Measurements from ENCODE around the gene MT3. TPM values are rescaled to one million over a fixed set of nuclear protein-coding genes. Genes with fewer than 3 reads are reported as not detected.
A peak's percentile ranks its signal among the peaks of the same experiment; 100 is the strongest.

The MT3 gene
- total RNA-seq, 4 donors from 2014 or later: 4.2 TPM; not detected in 3

- TF ChIP-seq POLR2A (IDR thresholded peaks at IDR 0.05) (no peak), CTCF (IDR thresholded peaks at IDR 0.05) (peak; percentile 24 to 65 (median 37))
- Histone ChIP-seq H3K9me3 (no peaks in the 10 kb centered on the region), H3K4me3 (no peak overlapping the region), H3K27ac (no peak overlapping the region), H3K4me1 (peaks cover 0 to 12% (median 3%) of the 10 kb centered on the region in 4 donors), H3K36me3 (no peaks in the 10 kb centered on the region), H3K27me3 (no peaks in the 10 kb centered on the region)
- WGBS, 2 donors (ENCODE audit: low coverage in 1 of 2): 54% methylated on average over 4 of the region's 4 CpGs; no CpG with 5 or more reads in 1 of the 2 donors
- in situ Hi-C loops (cut with MboI; ENCODE audit: low pct_ligation_motif_present in 1 of 4, low pct_unique_long_range_greater_than_20kb in 1 of 4, low sequenced_read_pairs in 3 of 4) (no loop called here), intact Hi-C loops (cut with DNase I; ENCODE audit: low total_unique reads) (no loop called here)
- peak; percentile 54 for DNase-seq
Measured at GRCh38 chr16:56603589-56603988, 14.3 kb downstream of the MT3 start.

GRCh38 chr16:56604966-56605365 lies 15.6 kb downstream of the MT3 start:
- Histone ChIP-seq H3K36me3 (no peaks in the 10 kb centered on the region), H3K9me3 (no peaks in the 10 kb centered on the region), H3K27me3 (no peaks in the 10 kb centered on the region), H3K4me3 (no peak overlapping the region), H3K27ac (peak overlapping the region in 1 of 4 donors; percentile 87), H3K4me1 (peaks cover under 1 to 18% (median 10%) of the 10 kb centered on the region in 4 donors)
- no peak for DNase-seq
- in situ Hi-C loops (cut with MboI; ENCODE audit: low pct_ligation_motif_present in 1 of 4, low pct_unique_long_range_greater_than_20kb in 1 of 4, low sequenced_read_pairs in 3 of 4) (no loop called here), intact Hi-C loops (cut with DNase I; ENCODE audit: low total_unique reads) (loop anchor here (5.0 kb wide), 1 partner anchor 77 kb away; the partner anchor contains the start of gene MT1X)
- TF ChIP-seq EP300 (IDR thresholded peaks at IDR 0.05; ENCODE audit: low read depth) (no peak), CTCF (IDR thresholded peaks at IDR 0.05) (no peak), POLR2AphosphoS5 (IDR thresholded peaks at IDR 0.05) (no peak), POLR2A (IDR thresholded peaks at IDR 0.05) (no peak)
- WGBS, 2 donors (ENCODE audit: low coverage in 1 of 2): 83 to 90% methylated on average over 1 to 4 of the region's 4 CpGs

GRCh38 chr16:56605475-56605874 lies 16.1 kb downstream of the MT3 start:
- H3K4me3 ChIP-seq: no peak overlapping the region
- WGBS, 2 donors (ENCODE audit: low coverage in 1 of 2): 67 to 79% methylated on average over 1 of the region's 1 CpG
- no peaks in the 10 kb centered on the region for H3K36me3 ChIP-seq
- no peak for DNase-seq
- H3K27ac ChIP-seq: peak overlapping the region; percentile 87 to 91 (median 90)
- intact Hi-C loops (cut with DNase I; ENCODE audit: low total_unique reads): loop anchor here (5.0 kb wide), 1 partner anchor 77 kb away; the partner anchor contains the start of gene MT1X
- in situ Hi-C loops (cut with MboI; ENCODE audit: low pct_ligation_motif_present in 1 of 4, low pct_unique_long_range_greater_than_20kb in 1 of 4, low sequenced_read_pairs in 3 of 4): no loop called here
- TF ChIP-seq POLR2A (IDR thresholded peaks at IDR 0.05) (no peak), EP300 (IDR thresholded peaks at IDR 0.05; ENCODE audit: low read depth) (no peak), POLR2AphosphoS5 (IDR thresholded peaks at IDR 0.05) (no peak), CTCF (IDR thresholded peaks at IDR 0.05) (no peak)
- H3K9me3 ChIP-seq: no peaks in the 10 kb centered on the region
- H3K4me1 ChIP-seq: peaks cover 6 to 23% (median 15%) of the 10 kb centered on the region in 4 donors
- H3K27me3 ChIP-seq: no peaks in the 10 kb centered on the region

GRCh38 chr16:56606071-56606475 lies 16.7 kb downstream of the MT3 start:
- no peak overlapping the region for H3K4me3 ChIP-seq
- intact Hi-C loops (cut with DNase I; ENCODE audit: low total_unique reads) (loop anchor here (5.0 kb wide), 1 partner anchor 76 kb away; the partner anchor contains the start of gene MT1X), in situ Hi-C loops (cut with MboI; ENCODE audit: low pct_ligation_motif_present in 1 of 4, low pct_unique_long_range_greater_than_20kb in 1 of 4, low sequenced_read_pairs in 3 of 4) (no loop called here)
- peaks cover 6 to 25% (median 18%) of the 10 kb centered on the region in 4 donors for H3K4me1 ChIP-seq
- WGBS, 2 donors (ENCODE audit: low coverage in 1 of 2): 67 to 83% methylated on average over 1 to 3 of the region's 3 CpGs
- no peak for DNase-seq
- no peaks in the 10 kb centered on the region for H3K9me3 ChIP-seq
- H3K36me3 ChIP-seq: no peaks in the 10 kb centered on the region
- peak overlapping the region; percentile 87 to 91 (median 90) for H3K27ac ChIP-seq
- H3K27me3 ChIP-seq: no peaks in the 10 kb centered on the region
- no peak for TF ChIP-seq POLR2AphosphoS5 (IDR thresholded peaks at IDR 0.05)
- TF ChIP-seq POLR2A (IDR thresholded peaks at IDR 0.05): no peak
- no peak for TF ChIP-seq EP300 (IDR thresholded peaks at IDR 0.05; ENCODE audit: low read depth)
- no peak for TF ChIP-seq CTCF (IDR thresholded peaks at IDR 0.05)
